Mesothelial cell of epicardium (in vitro differentiated cells): Measurements from ENCODE around the gene WTIP. TPM values are rescaled to one million over a fixed set of nuclear protein-coding genes. Genes with fewer than 3 reads are reported as not detected.
A peak's percentile ranks its signal among the peaks of the same experiment; 100 is the strongest.

Experiments
- DNase-seq, 2 experiments: peaks; one replicate each; pipeline ENCODE4 v3.0.0; 2021; ENCODE audit warnings: low spot score in 2 of 2; ENCODE audit not compliant: unreplicated experiment in 2 of 2
- H3K27ac Mint-ChIP-seq: 2 replicates; pipeline ENCODE4 v1.8.0; 2021; ENCODE audit warnings: mixed read lengths
- H3K27me3 Mint-ChIP-seq: 2 replicates; pipeline ENCODE4 v1.8.0; 2021; ENCODE audit warnings: low read depth, mixed read lengths
- H3K36me3 Mint-ChIP-seq: 2 replicates; pipeline ENCODE4 v1.8.0; 2021; ENCODE audit warnings: mixed read lengths
- H3K4me1 Mint-ChIP-seq: 2 replicates; pipeline ENCODE4 v1.8.0; 2021; ENCODE audit warnings: mixed read lengths
- H3K4me3 Mint-ChIP-seq: 2 replicates; pipeline ENCODE4 v1.8.0; 2021; ENCODE audit warnings: mild to moderate bottlenecking, moderate library complexity, mixed read lengths
- H3K9me3 Mint-ChIP-seq: 2 replicates; pipeline ENCODE4 v1.8.0; 2021; ENCODE audit warnings: mixed read lengths
- CTCF ChIP-seq: fragments of 200-600 bp; sonication (generic); IDR thresholded peaks from one replicate; pipeline ENCODE4 v1.5.0; 2021; ENCODE audit warnings: antibody characterized with exemption; ENCODE audit not compliant: unreplicated experiment
- total RNA-seq: library from RNA; stranded (reverse); gene quantifications from 3 replicates; pipeline ENCODE4 v1.2.1, GENCODE V29; 2021

WTIP gene
- total RNA-seq, 1 donor from 2014 or later = 42.3 TPM

- DNase-seq = peak in 1 of 2 experiments; percentile 70
- TF ChIP-seq CTCF = no peak
- Mint-ChIP-seq H3K9me3 (no peaks in the 10 kb centered on the region), H3K27me3 (no peaks in the 10 kb centered on the region), H3K4me1 (peaks cover 25% of the 10 kb centered on the region), H3K4me3 (peak overlapping the region; percentile 86), H3K27ac (peak overlapping the region; percentile 92), H3K36me3 (peaks cover 4% of the 10 kb centered on the region)
These were observed 1.1 kb downstream of the WTIP start for GRCh38 chr19:34482380-34483250.

GRCh38 chr19:34484328-34484727 is 2.8 kb downstream of the WTIP start:
- peak overlapping the region; percentile 25 for H3K27ac Mint-ChIP-seq
- no peak for DNase-seq
- peak overlapping the region; percentile 86 for H3K4me3 Mint-ChIP-seq
- H3K4me1 Mint-ChIP-seq = peaks cover 25% of the 10 kb centered on the region
- H3K9me3 Mint-ChIP-seq = no peaks in the 10 kb centered on the region
- peaks cover 4% of the 10 kb centered on the region for H3K36me3 Mint-ChIP-seq
- no peak for TF ChIP-seq CTCF
- H3K27me3 Mint-ChIP-seq = no peaks in the 10 kb centered on the region

GRCh38 chr19:34485831-34486230 is 4.3 kb downstream of the WTIP start:
- H3K27me3 Mint-ChIP-seq = no peaks in the 10 kb centered on the region
- H3K4me3 Mint-ChIP-seq = no peak overlapping the region
- H3K4me1 Mint-ChIP-seq = peaks cover 17% of the 10 kb centered on the region
- H3K27ac Mint-ChIP-seq = no peak overlapping the region
- H3K9me3 Mint-ChIP-seq = no peaks in the 10 kb centered on the region
- DNase-seq = no peak
- H3K36me3 Mint-ChIP-seq = peaks cover 5% of the 10 kb centered on the region
- no peak for TF ChIP-seq CTCF

- TF ChIP-seq CTCF = no peak
- peaks cover 11% of the 10 kb centered on the region for H3K36me3 Mint-ChIP-seq
- H3K27me3 Mint-ChIP-seq = no peaks in the 10 kb centered on the region
- no peak overlapping the region for H3K4me3 Mint-ChIP-seq
- no peaks in the 10 kb centered on the region for H3K9me3 Mint-ChIP-seq
- peak overlapping the region; percentile 43 for H3K27ac Mint-ChIP-seq
- DNase-seq = no peak
- H3K4me1 Mint-ChIP-seq = peaks cover 16% of the 10 kb centered on the region
These were observed 6.1 kb downstream of the WTIP start for GRCh38 chr19:34487651-34488051.

GRCh38 chr19:34489175-34489574 is 7.6 kb downstream of the WTIP start:
- no peak overlapping the region for H3K4me3 Mint-ChIP-seq

More at GRCh38 chr19:34489175-34489574, 7.6 kb downstream of the WTIP start:
- Mint-ChIP-seq H3K4me1 (peaks cover 6% of the 10 kb centered on the region), H3K27me3 (no peaks in the 10 kb centered on the region), H3K36me3 (peaks cover 17% of the 10 kb centered on the region), H3K27ac (no peak overlapping the region), H3K9me3 (no peaks in the 10 kb centered on the region)
- no peak for DNase-seq
- no peak for TF ChIP-seq CTCF
